Glutamatergic neuron (in vitro differentiated cells): Measurements from ENCODE around the gene DPP4. TPM values are rescaled to one million over a fixed set of nuclear protein-coding genes. Genes with fewer than 3 reads are reported as not detected.
A peak's percentile ranks its signal among the peaks of the same experiment; 100 is the strongest.

Source experiments
- DNase-seq: peaks from one replicate; pipeline ENCODE4 v3.0.0; 2022
- H3K27ac Mint-ChIP-seq: one replicate; pipeline ENCODE4 v1.8.0; 2020; ENCODE audit warnings: mild to moderate bottlenecking, mixed read lengths, inconsistent platforms; ENCODE audit not compliant: unreplicated experiment
- H3K27me3 Mint-ChIP-seq: one replicate; pipeline ENCODE4 v1.8.0; 2020; ENCODE audit warnings: mild to moderate bottlenecking, moderate library complexity, mixed read lengths, inconsistent platforms; ENCODE audit not compliant: unreplicated experiment
- H3K36me3 Mint-ChIP-seq: one replicate; pipeline ENCODE4 v1.8.0; 2020; ENCODE audit warnings: mild to moderate bottlenecking, mixed read lengths, inconsistent platforms; ENCODE audit not compliant: unreplicated experiment
- H3K4me1 Mint-ChIP-seq: one replicate; pipeline ENCODE4 v1.8.0; 2020; ENCODE audit warnings: mild to moderate bottlenecking, low read depth, mixed read lengths, inconsistent platforms; ENCODE audit not compliant: unreplicated experiment
- H3K4me3 Mint-ChIP-seq: one replicate; pipeline ENCODE4 v1.8.0; 2020; ENCODE audit warnings: mild to moderate bottlenecking, mixed read lengths, inconsistent platforms; ENCODE audit not compliant: unreplicated experiment
- H3K9me3 Mint-ChIP-seq: one replicate; pipeline ENCODE4 v1.8.0; 2020; ENCODE audit warnings: mild to moderate bottlenecking, moderate library complexity, mixed read lengths, inconsistent platforms; ENCODE audit not compliant: unreplicated experiment
- total RNA-seq: library from RNA; stranded (reverse); fragmentation: NEBNext Ultra II Directional; extraction: Animal tissue kit (Norgen Biotek cat#: 25700); gene quantifications from one replicate; pipeline ENCODE4 v1.2.1, GENCODE V29; 2021; ENCODE audit not compliant: unreplicated experiment
- TF ChIP-seq, protein P1 (sequence below): fragments of 200-600 bp; sonication (generic); IDR thresholded peaks from one replicate; pipeline ENCODE4 v1.5.0; 2021; ENCODE audit not compliant: partially characterized antibody, unreplicated experiment

Gene DPP4
- total RNA-seq, 1 donor from 2014 or later = 0.20 TPM

GRCh38 chr2:162009543-162009942 lies 64.5 kb downstream of the DPP4 start:
- DNase-seq = no peak
- Mint-ChIP-seq H3K9me3 (no peaks in the 10 kb centered on the region), H3K27ac (no peak overlapping the region), H3K27me3 (no peaks in the 10 kb centered on the region), H3K36me3 (no peaks in the 10 kb centered on the region), H3K4me1 (no peaks in the 10 kb centered on the region), H3K4me3 (no peak overlapping the region)
- TF ChIP-seq, protein P1, sequence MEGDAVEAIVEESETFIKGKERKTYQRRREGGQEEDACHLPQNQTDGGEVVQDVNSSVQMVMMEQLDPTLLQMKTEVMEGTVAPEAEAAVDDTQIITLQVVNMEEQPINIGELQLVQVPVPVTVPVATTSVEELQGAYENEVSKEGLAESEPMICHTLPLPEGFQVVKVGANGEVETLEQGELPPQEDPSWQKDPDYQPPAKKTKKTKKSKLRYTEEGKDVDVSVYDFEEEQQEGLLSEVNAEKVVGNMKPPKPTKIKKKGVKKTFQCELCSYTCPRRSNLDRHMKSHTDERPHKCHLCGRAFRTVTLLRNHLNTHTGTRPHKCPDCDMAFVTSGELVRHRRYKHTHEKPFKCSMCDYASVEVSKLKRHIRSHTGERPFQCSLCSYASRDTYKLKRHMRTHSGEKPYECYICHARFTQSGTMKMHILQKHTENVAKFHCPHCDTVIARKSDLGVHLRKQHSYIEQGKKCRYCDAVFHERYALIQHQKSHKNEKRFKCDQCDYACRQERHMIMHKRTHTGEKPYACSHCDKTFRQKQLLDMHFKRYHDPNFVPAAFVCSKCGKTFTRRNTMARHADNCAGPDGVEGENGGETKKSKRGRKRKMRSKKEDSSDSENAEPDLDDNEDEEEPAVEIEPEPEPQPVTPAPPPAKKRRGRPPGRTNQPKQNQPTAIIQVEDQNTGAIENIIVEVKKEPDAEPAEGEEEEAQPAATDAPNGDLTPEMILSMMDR = no peak

DNA sequence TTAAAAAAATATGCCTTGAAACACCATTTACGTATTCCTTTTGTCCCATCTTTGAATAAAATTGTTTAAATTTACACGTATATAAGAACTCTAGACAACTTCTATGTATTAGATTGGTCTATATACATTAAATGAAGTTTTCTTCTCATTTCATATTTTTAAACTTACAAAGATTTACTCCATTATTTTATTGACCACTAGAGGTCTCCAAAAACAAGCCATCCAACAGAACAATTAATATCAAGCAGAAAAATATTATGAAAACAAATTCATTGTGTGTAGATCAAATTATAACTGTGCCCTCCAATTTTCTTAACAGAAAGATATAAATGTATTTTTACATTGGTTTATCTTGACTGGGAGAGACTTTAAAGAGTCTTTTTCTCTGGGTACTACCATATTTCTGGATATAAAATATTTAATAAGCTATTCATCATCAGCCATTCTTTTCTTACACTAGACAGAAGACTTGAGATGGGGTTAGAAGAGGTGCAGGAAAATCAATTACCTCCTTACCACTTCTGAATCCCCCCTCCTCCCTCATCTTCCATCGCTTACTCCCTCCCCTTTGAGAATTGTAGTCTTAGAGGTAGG lies 66.5 kb downstream of the DPP4 start:
- H3K36me3 Mint-ChIP-seq = no peaks in the 10 kb centered on the region
- TF ChIP-seq, protein P1 = peak; percentile 82
- H3K4me1 Mint-ChIP-seq = no peaks in the 10 kb centered on the region
- no peak for DNase-seq
- H3K27ac Mint-ChIP-seq = no peak overlapping the region
- peaks cover 3% of the 10 kb centered on the region for H3K9me3 Mint-ChIP-seq
- no peak overlapping the region for H3K4me3 Mint-ChIP-seq
- no peaks in the 10 kb centered on the region for H3K27me3 Mint-ChIP-seq

DNA sequence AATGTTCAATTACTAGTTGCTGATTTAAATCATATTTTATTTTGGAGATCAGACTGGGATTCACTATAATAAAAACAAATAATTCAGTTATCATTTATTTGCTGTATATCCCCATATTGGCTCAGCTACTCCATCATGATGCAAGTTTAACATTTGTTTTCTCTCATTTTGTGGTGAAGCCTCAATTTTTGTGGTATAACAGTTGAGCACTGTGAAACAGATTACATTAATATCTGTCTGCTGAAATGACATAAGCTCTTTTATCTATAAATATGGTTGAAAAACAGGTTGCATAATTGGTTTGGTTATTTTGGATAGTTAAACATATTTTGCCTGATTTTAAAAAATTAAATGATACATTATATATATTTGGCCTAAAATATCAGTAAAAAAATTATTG lies 67.7 kb downstream of the DPP4 start:
- TF ChIP-seq, protein P1 = no peak
- Mint-ChIP-seq H3K4me3 (no peak overlapping the region), H3K36me3 (no peaks in the 10 kb centered on the region), H3K27me3 (no peaks in the 10 kb centered on the region), H3K9me3 (peaks cover 3% of the 10 kb centered on the region), H3K4me1 (peaks cover 12% of the 10 kb centered on the region), H3K27ac (no peak overlapping the region)
- no peak for DNase-seq

DNA sequence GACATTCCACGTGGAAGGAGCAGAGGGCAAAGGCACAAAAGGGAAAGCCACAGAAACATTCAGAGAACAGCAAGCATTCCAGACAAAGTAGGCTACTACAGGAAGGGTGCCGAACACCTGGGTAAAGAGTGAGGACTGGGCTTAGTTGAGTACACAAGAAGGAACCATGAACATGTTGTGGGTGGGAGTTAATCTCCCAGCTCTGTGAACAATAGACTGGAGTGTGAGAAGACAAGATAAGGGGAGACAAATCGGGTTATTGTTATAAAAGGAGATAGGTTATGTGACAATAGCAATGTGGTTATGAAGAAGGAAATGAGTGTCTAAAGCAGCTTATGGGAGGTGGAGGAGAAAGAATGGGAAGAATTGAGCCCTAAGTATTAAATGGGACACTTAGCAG lies 70.0 kb downstream of the DPP4 start:
- peaks cover 15% of the 10 kb centered on the region for H3K4me1 Mint-ChIP-seq
- H3K27ac Mint-ChIP-seq = no peak overlapping the region
- DNase-seq = no peak
- no peak overlapping the region for H3K4me3 Mint-ChIP-seq
- H3K36me3 Mint-ChIP-seq = no peaks in the 10 kb centered on the region
- H3K9me3 Mint-ChIP-seq = peaks cover 3% of the 10 kb centered on the region
- no peaks in the 10 kb centered on the region for H3K27me3 Mint-ChIP-seq
- TF ChIP-seq, protein P1 = no peak

DNA sequence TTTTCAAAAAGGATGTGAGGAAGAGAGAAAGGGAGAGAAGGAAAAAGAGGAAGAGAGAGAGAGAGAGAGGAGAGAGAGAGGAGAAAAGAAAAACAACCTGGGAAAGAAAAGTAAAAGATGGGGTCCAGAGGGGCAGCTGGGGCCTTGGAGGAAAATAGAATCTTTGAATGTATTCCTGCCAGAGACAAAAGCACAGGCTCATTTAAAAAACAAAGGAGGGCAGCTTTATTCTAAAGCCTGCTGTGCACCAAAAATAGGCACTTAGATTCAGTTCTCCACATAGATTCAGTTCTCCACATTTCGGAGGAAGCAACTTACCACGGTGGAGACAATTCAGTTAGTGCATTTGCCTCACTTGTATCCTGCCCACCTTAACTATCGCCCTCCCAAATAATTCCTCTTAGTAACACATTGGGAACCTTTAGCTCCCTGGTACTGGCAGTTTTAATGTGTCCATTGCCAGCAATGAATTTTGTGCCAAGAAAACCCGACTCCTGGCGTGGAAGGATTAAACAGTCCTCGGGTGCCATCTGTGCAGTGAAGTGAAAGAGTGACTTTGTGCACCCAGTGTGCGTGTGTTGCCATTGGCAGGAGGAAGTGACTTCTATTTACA lies 71.3 kb downstream of the DPP4 start:
- Mint-ChIP-seq H3K4me1 (peaks cover 25% of the 10 kb centered on the region), H3K36me3 (no peaks in the 10 kb centered on the region), H3K4me3 (no peak overlapping the region), H3K27ac (peak overlapping the region; percentile 10), H3K27me3 (no peaks in the 10 kb centered on the region), H3K9me3 (peaks cover 3% of the 10 kb centered on the region)
- TF ChIP-seq, protein P1 = no peak
- DNase-seq = no peak
